NCI-H774 (cell line): ENCODE measurements around the gene FNBP1L.
"Not testable (repeated sequence)": the region's sequence is repeated elsewhere in the genome, so short reads cannot be mapped to it uniquely, and the experiment has no call there.

Experiments used
- DNase-seq: peaks from one replicate; lab custom pipeline; 2025; lab: John Stamatoyannopoulos, UW

Gene FNBP1L

GRCh38 chr1:93573940-93574469 lies 126.1 kb downstream of the FNBP1L start:
- DNase-seq = no peak

GRCh38 chr1:93574511-93574910 lies 126.6 kb downstream of the FNBP1L start:
- no peak for DNase-seq

- DNase-seq = no peak
Observed at GRCh38 chr1:93574991-93575390, 127.1 kb downstream of the FNBP1L start.

- peak; percentile 42 for DNase-seq
Observed at GRCh38 chr1:93575621-93576284, 127.8 kb downstream of the FNBP1L start.

- peak; percentile 35 for DNase-seq
Observed at GRCh38 chr1:93576346-93576745, 128.4 kb downstream of the FNBP1L start.

GRCh38 chr1:93576746-93577145 lies 128.8 kb downstream of the FNBP1L start:
- DNase-seq = no peak

GRCh38 chr1:93577536-93578432 lies 129.9 kb downstream of the FNBP1L start:
- no peak for DNase-seq

- no peak for DNase-seq
Observed at GRCh38 chr1:93578433-93578830, 130.5 kb downstream of the FNBP1L start.

GRCh38 chr1:93578911-93579825 lies 131.2 kb downstream of the FNBP1L start:
- DNase-seq = no peak

GRCh38 chr1:93579891-93580290 lies 132.0 kb downstream of the FNBP1L start:
- no peak for DNase-seq

- DNase-seq = no peak
Observed at GRCh38 chr1:93581917-93582850, 134.3 kb downstream of the FNBP1L start.

- DNase-seq = no peak
Observed at GRCh38 chr1:93584261-93585003, 136.5 kb downstream of the FNBP1L start.

- peak; percentile 69 for DNase-seq
Observed at GRCh38 chr1:93585059-93585966, 137.4 kb downstream of the FNBP1L start.

- DNase-seq = no peak
Observed at GRCh38 chr1:93587354-93587753, 139.4 kb downstream of the FNBP1L start.

GRCh38 chr1:93588206-93588605 lies 140.3 kb downstream of the FNBP1L start:
- DNase-seq = no peak

- DNase-seq = no peak
Observed at GRCh38 chr1:93588955-93589354, 141.0 kb downstream of the FNBP1L start.

GRCh38 chr1:93591291-93591675 lies 143.4 kb downstream of the FNBP1L start:
- not testable (repeated sequence) for DNase-seq

GRCh38 chr1:93591676-93592550 lies 144.0 kb downstream of the FNBP1L start:
- DNase-seq = peak; percentile 89
